Mucosa of descending colon (tissue), 3 donors: Measurements from ENCODE around the gene AMZ1. TPM values are rescaled to one million over a fixed set of nuclear protein-coding genes. Genes with fewer than 3 reads are reported as not detected.
A peak's percentile ranks its signal among the peaks of the same experiment; 100 is the strongest.

Source experiments
- ATAC-seq: fragments of 200-7000 bp; cut with Tn5 transposase; one replicate; pipeline ENCODE4 v1.9.1; 2020; ENCODE audit warnings: mild to moderate bottlenecking, moderate library complexity
- DNase-seq, 3 donors: peaks; one replicate each; pipeline ENCODE4 v3.0.0-alpha.2; 2020
- H3K36me3 ChIP-seq: fragments of 200-600 bp; one replicate; pipeline ENCODE4 v1.8.0; 2021; ENCODE audit warnings: low read depth, mild to moderate bottlenecking
- H3K4me1 ChIP-seq: fragments of 200-600 bp; one replicate; pipeline ENCODE4 v1.8.0; 2021; ENCODE audit warnings: low read depth, mild to moderate bottlenecking
- H3K4me3 ChIP-seq: fragments of 200-600 bp; one replicate; pipeline ENCODE4 v1.8.0; 2021; ENCODE audit warnings: mild to moderate bottlenecking
- H3K9me3 ChIP-seq: fragments of 200-600 bp; one replicate; pipeline ENCODE4 v1.8.0; 2021; ENCODE audit warnings: mild to moderate bottlenecking
- intact Hi-C, 2 donors: fragments of 100-400 bp; cut with DNase I in 1 of 2; cut with micrococcal nuclease in 1 of 2; formaldehyde crosslinking; loops; one replicate each; pipeline versions ENCODE4 v1.11.0 to v1.11.1; 2022; cut with DNase I, micrococcal nuclease
- total RNA-seq, 3 donors: library from RNA; stranded (reverse); fragmentation: NEBNext Ultra II Directional in 2 of 3; extraction: Animal tissue kit (Norgen Biotek cat#: 25700) in 2 of 3; gene quantifications; one replicate each; pipeline versions ENCODE4 v1.2.1 to v1.2.4, GENCODE V29; 2021 to 2023
- TF ChIP-seq, protein P1 (sequence below): fragments of 200-600 bp; IDR thresholded peaks from one replicate; pipeline ENCODE4 v1.8.0; 2022; ENCODE audit warnings: antibody characterized with exemption, mild to moderate bottlenecking
- donor health status: DM: no; HTN: no; CAD: no; lungs with moderate emphysema.
- donor health status: DM: no; HTN: no; CAD: no.
- donor health status: DM: no; HTN: yes; CAD: no.

The AMZ1 gene
- total RNA-seq, 3 donors from 2014 or later, result 0.61 to 1.3 TPM; not detected in 1

- H3K9me3 ChIP-seq, result no peaks in the 10 kb centered on the region
- no peaks in the 10 kb centered on the region for H3K36me3 ChIP-seq
- intact Hi-C loops, result no loop called here
- ATAC-seq, result peak; percentile 5
- TF ChIP-seq, protein P1, sequence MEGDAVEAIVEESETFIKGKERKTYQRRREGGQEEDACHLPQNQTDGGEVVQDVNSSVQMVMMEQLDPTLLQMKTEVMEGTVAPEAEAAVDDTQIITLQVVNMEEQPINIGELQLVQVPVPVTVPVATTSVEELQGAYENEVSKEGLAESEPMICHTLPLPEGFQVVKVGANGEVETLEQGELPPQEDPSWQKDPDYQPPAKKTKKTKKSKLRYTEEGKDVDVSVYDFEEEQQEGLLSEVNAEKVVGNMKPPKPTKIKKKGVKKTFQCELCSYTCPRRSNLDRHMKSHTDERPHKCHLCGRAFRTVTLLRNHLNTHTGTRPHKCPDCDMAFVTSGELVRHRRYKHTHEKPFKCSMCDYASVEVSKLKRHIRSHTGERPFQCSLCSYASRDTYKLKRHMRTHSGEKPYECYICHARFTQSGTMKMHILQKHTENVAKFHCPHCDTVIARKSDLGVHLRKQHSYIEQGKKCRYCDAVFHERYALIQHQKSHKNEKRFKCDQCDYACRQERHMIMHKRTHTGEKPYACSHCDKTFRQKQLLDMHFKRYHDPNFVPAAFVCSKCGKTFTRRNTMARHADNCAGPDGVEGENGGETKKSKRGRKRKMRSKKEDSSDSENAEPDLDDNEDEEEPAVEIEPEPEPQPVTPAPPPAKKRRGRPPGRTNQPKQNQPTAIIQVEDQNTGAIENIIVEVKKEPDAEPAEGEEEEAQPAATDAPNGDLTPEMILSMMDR, result no peak
- no peak for DNase-seq
- peaks cover 12% of the 10 kb centered on the region for H3K4me1 ChIP-seq
- no peak overlapping the region for H3K4me3 ChIP-seq
These were observed 47.1 kb upstream of the AMZ1 start for GRCh38 chr7:2640846-2641316.

DNA sequence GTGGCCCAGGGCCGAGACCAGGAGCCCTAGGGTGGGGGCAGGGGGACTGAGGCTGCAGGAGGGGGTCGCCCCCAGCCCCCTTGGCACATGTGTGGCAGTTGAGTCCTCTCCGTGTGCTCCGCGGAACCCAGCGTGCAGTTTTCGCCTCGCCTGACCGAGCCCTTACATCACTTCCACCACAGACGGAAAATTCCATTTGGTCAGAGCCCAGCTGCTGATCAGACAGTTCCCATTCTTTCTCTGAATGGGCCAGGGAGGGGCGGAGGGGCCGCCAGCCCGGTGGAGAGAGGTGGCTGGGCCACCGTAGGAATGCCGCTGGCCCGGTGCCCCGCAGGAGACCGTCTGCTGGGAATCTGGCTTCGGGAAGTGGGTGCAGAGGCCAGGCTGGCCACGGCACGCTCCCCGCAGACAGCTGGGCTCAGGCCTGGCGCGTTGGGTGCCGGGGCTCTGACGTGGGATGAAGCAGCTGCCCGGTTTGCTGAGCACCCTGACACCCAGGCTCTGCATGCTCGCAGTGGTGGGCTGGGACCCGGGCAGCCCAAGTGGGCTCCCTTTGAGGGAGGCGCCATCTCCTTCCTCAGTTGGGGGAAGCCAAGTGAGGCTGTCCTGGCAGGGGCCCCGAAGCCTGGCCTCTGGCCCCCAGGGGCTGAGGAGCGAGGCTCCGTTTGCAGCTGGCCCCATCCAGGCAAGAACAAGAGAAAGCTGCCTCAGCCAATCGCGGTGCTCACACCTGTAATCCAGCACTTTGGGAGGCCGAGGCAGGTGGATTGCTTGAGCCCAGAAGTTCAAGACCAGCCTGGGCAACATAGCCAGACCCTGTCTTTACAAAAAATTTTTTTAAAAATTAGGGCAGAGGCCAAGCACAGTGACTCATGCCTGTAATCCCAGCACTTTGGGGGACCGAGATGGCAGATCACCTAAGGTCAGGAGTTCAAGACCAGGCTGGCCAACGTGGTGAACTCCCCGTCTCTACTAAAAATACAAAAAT lies 46.3 kb upstream of the AMZ1 start:
- DNase-seq (peak; percentile 66 to 83 (median 73)), ATAC-seq (peak; percentile 40)
- H3K4me3 ChIP-seq, result no peak overlapping the region
- H3K4me1 ChIP-seq, result peaks cover 12% of the 10 kb centered on the region
- no peaks in the 10 kb centered on the region for H3K9me3 ChIP-seq
- H3K36me3 ChIP-seq, result no peaks in the 10 kb centered on the region
- TF ChIP-seq, protein P1, result no peak
- intact Hi-C loops, result no loop called here

- DNase-seq (peak in 1 of 3 donors; percentile 52), ATAC-seq (no peak)
- Histone ChIP-seq H3K4me1 (peaks cover 12% of the 10 kb centered on the region), H3K4me3 (no peak overlapping the region), H3K9me3 (no peaks in the 10 kb centered on the region), H3K36me3 (no peaks in the 10 kb centered on the region)
- intact Hi-C loops, result no loop called here
- TF ChIP-seq, protein P1, result no peak
These were observed 44.4 kb upstream of the AMZ1 start for GRCh38 chr7:2643386-2644219.

DNA sequence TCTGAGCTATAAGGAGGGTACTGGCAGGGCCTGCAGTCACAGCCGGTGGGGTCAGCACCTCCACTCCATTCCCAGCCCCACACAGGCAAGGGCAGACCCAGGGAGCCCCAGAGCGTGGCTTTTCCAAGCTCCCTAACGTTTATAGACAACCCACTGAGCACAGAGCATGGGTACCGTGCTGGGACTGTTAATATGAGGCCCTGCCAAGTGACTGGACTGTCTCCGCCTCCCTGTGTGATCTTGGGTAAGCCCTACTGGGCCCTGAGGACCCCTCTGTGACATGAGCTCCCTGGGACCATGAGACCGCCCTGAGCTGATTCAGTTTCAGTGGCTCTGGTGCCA lies 43.8 kb upstream of the AMZ1 start:
- no peaks in the 10 kb centered on the region for H3K9me3 ChIP-seq
- no peaks in the 10 kb centered on the region for H3K36me3 ChIP-seq
- H3K4me3 ChIP-seq, result no peak overlapping the region
- ATAC-seq, result no peak
- TF ChIP-seq, protein P1, result no peak
- intact Hi-C loops, result no loop called here
- peaks cover 12% of the 10 kb centered on the region for H3K4me1 ChIP-seq
- no peak for DNase-seq

DNA sequence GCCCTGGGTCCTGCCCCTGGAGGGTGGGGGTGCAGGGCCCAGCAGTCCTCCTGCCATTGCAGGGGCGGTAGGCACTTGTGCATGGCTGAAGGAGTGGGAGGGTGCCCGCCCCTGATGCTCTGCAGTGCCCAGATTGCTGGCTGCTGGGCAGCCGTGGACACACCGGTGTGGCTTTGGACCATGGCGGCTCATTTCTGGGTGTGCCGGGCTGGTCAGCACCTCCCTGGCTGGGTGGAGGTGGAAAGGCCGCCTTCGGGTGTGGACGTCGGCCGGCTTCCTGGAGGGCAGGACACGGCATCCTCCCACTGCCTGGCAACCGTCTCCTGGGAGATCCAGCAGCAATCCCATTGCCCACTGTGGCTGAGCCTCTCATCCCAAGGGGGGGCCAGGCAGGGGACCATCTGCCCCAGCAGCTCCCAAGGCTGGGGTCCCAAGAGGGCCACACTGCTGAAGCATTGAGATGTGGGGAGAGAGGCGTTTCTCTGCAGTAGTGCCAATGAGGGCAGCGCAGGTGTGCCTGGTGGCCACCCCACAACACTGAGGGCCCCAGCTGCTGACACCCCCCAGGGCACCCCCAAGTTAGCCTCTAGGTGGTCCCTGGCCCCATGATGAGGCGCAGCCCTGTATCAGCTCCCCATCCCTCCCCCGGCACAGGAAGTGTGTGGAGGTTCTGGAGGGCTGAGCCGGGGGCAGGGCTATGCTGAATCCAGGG lies 43.3 kb upstream of the AMZ1 start:
- DNase-seq (peak; percentile 32 to 62 (median 53)), ATAC-seq (peak; percentile 48)
- H3K4me3 ChIP-seq, result no peak overlapping the region
- TF ChIP-seq, protein P1, result no peak
- H3K9me3 ChIP-seq, result no peaks in the 10 kb centered on the region
- no peaks in the 10 kb centered on the region for H3K36me3 ChIP-seq
- intact Hi-C loops, result no loop called here
- H3K4me1 ChIP-seq, result peaks cover 12% of the 10 kb centered on the region
